H1 (cell line): Measurements from ENCODE around the gene CCDC91. TPM values are rescaled to one million over a fixed set of nuclear protein-coding genes. Genes with fewer than 3 reads are reported as not detected.

Experiments used
- CHD1 ChIP-seq: IDR thresholded peaks from 2 replicates; pipeline ENCODE4 v1.6.1; 2012; ENCODE audit warnings: low read depth, low read length, improper control_type of control experiment
- GTF2F1 ChIP-seq: IDR thresholded peaks from 2 replicates; pipeline ENCODE4 v1.6.1; 2012; ENCODE audit warnings: low read depth, low read length, improper control_type of control experiment, borderline replicate concordance
- JUND ChIP-seq: IDR thresholded peaks from 2 replicates; pipeline ENCODE4 v1.6.1; 2011; ENCODE audit warnings: mild to moderate bottlenecking, improper control_type of control experiment, low read length
- KDM1A ChIP-seq: fragments of 200-600, 300-600 bp; sonication (generic); IDR thresholded peaks from 2 replicates; pipeline ENCODE4 v1.7.1; 2016; ENCODE audit warnings: mild to moderate bottlenecking, low read length, borderline replicate concordance
- KDM4A ChIP-seq: IDR thresholded peaks from one replicate; pipeline ENCODE4 v1.7.1; 2012; ENCODE audit warnings: low read depth, mild to moderate bottlenecking, moderate library complexity, low read length, inconsistent platforms; ENCODE audit not compliant: severe bottlenecking
- MAX ChIP-seq: IDR thresholded peaks from 2 replicates; pipeline ENCODE4 v1.6.1; 2012; ENCODE audit warnings: inconsistent platforms
- NRF1 ChIP-seq: IDR thresholded peaks from 2 replicates; pipeline ENCODE4 v1.6.1; 2011; ENCODE audit warnings: mild to moderate bottlenecking, low read depth, low read length, improper control_type of control experiment
- RAD21 ChIP-seq, 2 experiments: IDR thresholded peaks in 1 of 2; conservative IDR thresholded peaks in 1 of 2; 2 replicates each; pipeline ENCODE4 v1.6.1; 2011; ENCODE audit warnings: low read depth in 2 of 2, low read length in 2 of 2, improper control_type of control experiment in 1 of 2, inconsistent platforms in 1 of 2, mild to moderate bottlenecking in 1 of 2, moderate library complexity in 1 of 2
- polyA plus RNA-seq, 7 experiments: library from polyadenylated mRNA; depleted of rRNA in 3 of 7; stranded (reverse) in 5 of 7; unstranded in 2 of 7; fragments of >200 nt in 5 of 7; fragments of 200-250 nt in 2 of 7; gene quantifications; 1 replicate in 5 of 7; 2 replicates in 1 of 7; 4 replicates in 1 of 7; pipeline versions ENCODE4 v1.2.1 to v1.2.3, GENCODE V29; 2011 to 2013; ENCODE audit warnings: missing spikeins in 2 of 7, mixed read lengths in 2 of 7
- total RNA-seq: library from RNA; stranded (reverse); fragmentation: NEBNext Ultra II Directional; extraction: Animal tissue kit (Norgen Biotek cat#: 25700); gene quantifications from 2 replicates; pipeline ENCODE4 v1.2.1, GENCODE V29; 2021

The CCDC91 gene
- total and polyA plus RNA-seq, 2 of the 8 experiments (the other 6 are each of a cell fraction or from before 2014, with no cell fraction given) = 8.6 to 23.1 TPM

DNA sequence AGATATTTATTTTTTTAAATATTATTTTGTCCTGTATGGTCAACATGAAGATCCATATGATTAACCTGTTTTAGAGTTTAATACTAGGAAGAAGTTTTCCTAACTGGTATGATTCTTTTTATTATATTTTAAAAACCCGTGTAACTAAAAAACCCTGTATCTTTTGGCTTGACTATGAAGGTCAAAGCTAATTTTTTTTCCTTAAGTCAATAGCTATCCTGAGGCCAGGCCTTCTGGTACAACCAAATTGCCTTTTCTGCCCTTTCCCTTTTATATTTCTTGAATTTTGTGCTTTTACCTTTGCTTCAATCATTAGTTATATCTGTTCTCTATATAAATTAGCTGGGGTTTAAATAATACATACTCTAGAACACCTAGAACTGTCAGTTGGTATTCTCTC, 30.6 kb upstream of the CCDC91 start (continued):
- TF ChIP-seq KDM4A (no peak), KDM1A (no peak), NRF1 (no peak), CHD1 (no peak), RAD21 (IDR thresholded peaks at IDR 0.05 in 1 of 2, conservative IDR thresholded peaks at IDR 0.05 in 1 of 2; ENCODE audit: low read depth in 2 of 2, low read length in 2 of 2) (no peak), MAX (no peak), GTF2F1 (no peak), JUND (no peak)
